ENCODE measurements around the gene CIART.

Gene CIART

DNA sequence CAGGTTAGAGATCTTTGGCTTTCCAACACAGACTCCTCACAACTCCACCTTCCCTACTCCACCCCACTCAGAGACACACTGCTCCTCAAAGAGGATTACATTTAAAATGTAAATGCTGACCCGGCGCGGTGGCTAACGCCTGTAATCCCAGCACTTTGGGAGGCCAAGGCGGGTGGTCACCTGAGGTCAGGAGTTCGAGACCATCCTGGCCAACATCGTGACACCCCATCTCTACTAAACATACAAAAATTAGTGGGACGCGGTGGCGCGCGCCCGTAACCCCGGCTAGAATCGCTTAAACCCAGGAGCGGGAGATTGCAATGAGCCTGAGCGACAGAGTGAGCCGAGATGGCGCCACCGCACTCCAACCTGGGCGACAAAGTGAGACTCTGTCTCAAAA is 44.6 kb upstream of the CIART start:
- ATAC-seq: no peak
- TF ChIP-seq CSDC2 (CRISPR knock-in tag; IDR thresholded peaks at IDR 0.05): no peak
- TF ChIP-seq, protein P1, sequence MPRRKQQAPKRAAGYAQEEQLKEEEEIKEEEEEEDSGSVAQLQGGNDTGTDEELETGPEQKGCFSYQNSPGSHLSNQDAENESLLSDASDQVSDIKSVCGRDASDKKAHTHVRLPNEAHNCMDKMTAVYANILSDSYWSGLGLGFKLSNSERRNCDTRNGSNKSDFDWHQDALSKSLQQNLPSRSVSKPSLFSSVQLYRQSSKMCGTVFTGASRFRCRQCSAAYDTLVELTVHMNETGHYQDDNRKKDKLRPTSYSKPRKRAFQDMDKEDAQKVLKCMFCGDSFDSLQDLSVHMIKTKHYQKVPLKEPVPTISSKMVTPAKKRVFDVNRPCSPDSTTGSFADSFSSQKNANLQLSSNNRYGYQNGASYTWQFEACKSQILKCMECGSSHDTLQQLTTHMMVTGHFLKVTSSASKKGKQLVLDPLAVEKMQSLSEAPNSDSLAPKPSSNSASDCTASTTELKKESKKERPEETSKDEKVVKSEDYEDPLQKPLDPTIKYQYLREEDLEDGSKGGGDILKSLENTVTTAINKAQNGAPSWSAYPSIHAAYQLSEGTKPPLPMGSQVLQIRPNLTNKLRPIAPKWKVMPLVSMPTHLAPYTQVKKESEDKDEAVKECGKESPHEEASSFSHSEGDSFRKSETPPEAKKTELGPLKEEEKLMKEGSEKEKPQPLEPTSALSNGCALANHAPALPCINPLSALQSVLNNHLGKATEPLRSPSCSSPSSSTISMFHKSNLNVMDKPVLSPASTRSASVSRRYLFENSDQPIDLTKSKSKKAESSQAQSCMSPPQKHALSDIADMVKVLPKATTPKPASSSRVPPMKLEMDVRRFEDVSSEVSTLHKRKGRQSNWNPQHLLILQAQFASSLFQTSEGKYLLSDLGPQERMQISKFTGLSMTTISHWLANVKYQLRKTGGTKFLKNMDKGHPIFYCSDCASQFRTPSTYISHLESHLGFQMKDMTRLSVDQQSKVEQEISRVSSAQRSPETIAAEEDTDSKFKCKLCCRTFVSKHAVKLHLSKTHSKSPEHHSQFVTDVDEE (CRISPR knock-in tag; IDR thresholded peaks at IDR 0.05): no peak
- no peak for TF ChIP-seq ESRRG (CRISPR knock-in tag; IDR thresholded peaks at IDR 0.05)
- TF ChIP-seq, protein P2, sequence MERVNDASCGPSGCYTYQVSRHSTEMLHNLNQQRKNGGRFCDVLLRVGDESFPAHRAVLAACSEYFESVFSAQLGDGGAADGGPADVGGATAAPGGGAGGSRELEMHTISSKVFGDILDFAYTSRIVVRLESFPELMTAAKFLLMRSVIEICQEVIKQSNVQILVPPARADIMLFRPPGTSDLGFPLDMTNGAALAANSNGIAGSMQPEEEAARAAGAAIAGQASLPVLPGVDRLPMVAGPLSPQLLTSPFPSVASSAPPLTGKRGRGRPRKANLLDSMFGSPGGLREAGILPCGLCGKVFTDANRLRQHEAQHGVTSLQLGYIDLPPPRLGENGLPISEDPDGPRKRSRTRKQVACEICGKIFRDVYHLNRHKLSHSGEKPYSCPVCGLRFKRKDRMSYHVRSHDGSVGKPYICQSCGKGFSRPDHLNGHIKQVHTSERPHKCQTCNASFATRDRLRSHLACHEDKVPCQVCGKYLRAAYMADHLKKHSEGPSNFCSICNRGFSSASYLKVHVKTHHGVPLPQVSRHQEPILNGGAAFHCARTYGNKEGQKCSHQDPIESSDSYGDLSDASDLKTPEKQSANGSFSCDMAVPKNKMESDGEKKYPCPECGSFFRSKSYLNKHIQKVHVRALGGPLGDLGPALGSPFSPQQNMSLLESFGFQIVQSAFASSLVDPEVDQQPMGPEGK (CRISPR knock-in tag; IDR thresholded peaks at IDR 0.05; ENCODE audit: borderline replicate concordance): no peak
- no peak for TF ChIP-seq PPARA (CRISPR knock-in tag; IDR thresholded peaks at IDR 0.05; ENCODE audit: borderline replicate concordance)
- no peak for TF ChIP-seq ZFP3 (CRISPR knock-in tag; IDR thresholded peaks at IDR 0.05)
- TF ChIP-seq OSR1 (CRISPR knock-in tag; IDR thresholded peaks at IDR 0.05): no peak
- no peak for TF ChIP-seq SNAI2 (CRISPR knock-in tag; IDR thresholded peaks at IDR 0.05)
- no peak for TF ChIP-seq TCF4 (CRISPR knock-in tag; IDR thresholded peaks at IDR 0.05; ENCODE audit: borderline replicate concordance)
- TF ChIP-seq GLIS3 (CRISPR knock-in tag; IDR thresholded peaks at IDR 0.05): no peak
- TF ChIP-seq, protein P3, sequence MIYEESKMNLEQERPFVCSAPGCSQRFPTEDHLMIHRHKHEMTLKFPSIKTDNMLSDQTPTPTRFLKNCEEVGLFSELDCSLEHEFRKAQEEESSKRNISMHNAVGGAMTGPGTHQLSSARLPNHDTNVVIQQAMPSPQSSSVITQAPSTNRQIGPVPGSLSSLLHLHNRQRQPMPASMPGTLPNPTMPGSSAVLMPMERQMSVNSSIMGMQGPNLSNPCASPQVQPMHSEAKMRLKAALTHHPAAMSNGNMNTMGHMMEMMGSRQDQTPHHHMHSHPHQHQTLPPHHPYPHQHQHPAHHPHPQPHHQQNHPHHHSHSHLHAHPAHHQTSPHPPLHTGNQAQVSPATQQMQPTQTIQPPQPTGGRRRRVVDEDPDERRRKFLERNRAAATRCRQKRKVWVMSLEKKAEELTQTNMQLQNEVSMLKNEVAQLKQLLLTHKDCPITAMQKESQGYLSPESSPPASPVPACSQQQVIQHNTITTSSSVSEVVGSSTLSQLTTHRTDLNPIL (CRISPR knock-in tag; IDR thresholded peaks at IDR 0.05; ENCODE audit: low read depth): no peak
- TF ChIP-seq ZNF70 (CRISPR knock-in tag; IDR thresholded peaks at IDR 0.05): no peak
- TF ChIP-seq ZNF565 (CRISPR knock-in tag; conservative IDR thresholded peaks at IDR 0.05; ENCODE audit: low read depth): no peak
- TF ChIP-seq ZNF8 (CRISPR knock-in tag; IDR thresholded peaks at IDR 0.05): no peak
- no peak for TF ChIP-seq TOX (CRISPR knock-in tag; IDR thresholded peaks at IDR 0.05; ENCODE audit: borderline replicate concordance)
- no peak for TF ChIP-seq BACH2 (CRISPR knock-in tag; IDR thresholded peaks at IDR 0.05; ENCODE audit: borderline replicate concordance)
- no peak for TF ChIP-seq RARB (CRISPR knock-in tag; IDR thresholded peaks at IDR 0.05)

- TF ChIP-seq SNAI2 (CRISPR knock-in tag; IDR thresholded peaks at IDR 0.05) (no peak), ISL1 (CRISPR knock-in tag; IDR thresholded peaks at IDR 0.05) (no peak), ARNTL (CRISPR knock-in tag; IDR thresholded peaks at IDR 0.05; ENCODE audit: borderline replicate concordance, low read depth) (no peak), ZNF8 (CRISPR knock-in tag; IDR thresholded peaks at IDR 0.05) (no peak), ZNF70 (CRISPR knock-in tag; IDR thresholded peaks at IDR 0.05) (no peak), TOX (CRISPR knock-in tag; IDR thresholded peaks at IDR 0.05; ENCODE audit: borderline replicate concordance) (no peak), ESRRG (CRISPR knock-in tag; IDR thresholded peaks at IDR 0.05) (no peak), GLIS3 (CRISPR knock-in tag; IDR thresholded peaks at IDR 0.05) (no peak), OSR1 (CRISPR knock-in tag; IDR thresholded peaks at IDR 0.05) (no peak)
- ATAC-seq: no peak
Observed at GRCh38 chr1:150243003-150243402, 39.4 kb upstream of the CIART start.

GRCh38 chr1:150249936-150250335 is 32.4 kb upstream of the CIART start:
- no peak for ATAC-seq
- TF ChIP-seq ZNF565 (CRISPR knock-in tag; conservative IDR thresholded peaks at IDR 0.05; ENCODE audit: low read depth) (no peak), ESRRG (CRISPR knock-in tag; IDR thresholded peaks at IDR 0.05) (no peak), BACH2 (CRISPR knock-in tag; IDR thresholded peaks at IDR 0.05; ENCODE audit: borderline replicate concordance) (no peak), ISL1 (CRISPR knock-in tag; IDR thresholded peaks at IDR 0.05) (no peak), ZNF8 (CRISPR knock-in tag; IDR thresholded peaks at IDR 0.05) (no peak)
- TF ChIP-seq, protein P4, sequence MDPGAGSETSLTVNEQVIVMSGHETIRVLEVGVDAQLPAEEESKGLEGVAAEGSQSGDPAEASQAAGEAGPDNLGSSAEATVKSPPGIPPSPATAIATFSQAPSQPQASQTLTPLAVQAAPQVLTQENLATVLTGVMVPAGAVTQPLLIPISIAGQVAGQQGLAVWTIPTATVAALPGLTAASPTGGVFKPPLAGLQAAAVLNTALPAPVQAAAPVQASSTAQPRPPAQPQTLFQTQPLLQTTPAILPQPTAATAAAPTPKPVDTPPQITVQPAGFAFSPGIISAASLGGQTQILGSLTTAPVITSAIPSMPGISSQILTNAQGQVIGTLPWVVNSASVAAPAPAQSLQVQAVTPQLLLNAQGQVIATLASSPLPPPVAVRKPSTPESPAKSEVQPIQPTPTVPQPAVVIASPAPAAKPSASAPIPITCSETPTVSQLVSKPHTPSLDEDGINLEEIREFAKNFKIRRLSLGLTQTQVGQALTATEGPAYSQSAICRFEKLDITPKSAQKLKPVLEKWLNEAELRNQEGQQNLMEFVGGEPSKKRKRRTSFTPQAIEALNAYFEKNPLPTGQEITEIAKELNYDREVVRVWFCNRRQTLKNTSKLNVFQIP (CRISPR knock-in tag; IDR thresholded peaks at IDR 0.05; ENCODE audit: borderline replicate concordance, low read depth): no peak
- TF ChIP-seq, protein P1 (CRISPR knock-in tag; IDR thresholded peaks at IDR 0.05): no peak
